Measurements from ENCODE around the gene C10orf105. TPM values are rescaled to one million over a fixed set of nuclear protein-coding genes. Genes with fewer than 3 reads are reported as not detected.

Gene C10orf105, protein sequence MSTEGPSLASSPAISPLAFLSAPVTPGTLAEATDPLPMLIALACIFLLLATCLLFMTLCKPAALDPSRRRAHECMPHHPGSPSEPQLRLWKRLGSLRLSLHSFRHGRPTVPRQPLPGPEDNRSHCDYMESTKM
- not detected in 2 replicates for total RNA-seq (2014; rRNA removed)
- not detected for polyA plus RNA-seq (2012)

GRCh38 chr10:71719464-71720201, at the start of gene C10orf105:
C10orf105 (minus strand) TSS chr10:71719778; CDS start chr10:71716337, 3,441 bp downstream.
- no peak for DNase-seq (ENCODE audit: low read depth)

- DNase-seq (ENCODE audit: low read depth) = peak; percentile 65
Observed at GRCh38 chr10:71767420-71768035, 48.0 kb upstream of the C10orf105 start.

- peak; percentile 98 for DNase-seq (ENCODE audit: low read depth)
Observed at GRCh38 chr10:71766717-71767419, 47.3 kb upstream of the C10orf105 start.

GRCh38 chr10:71765906-71766716, 46.5 kb upstream of the C10orf105 start:
- DNase-seq (ENCODE audit: low read depth) = no peak

GRCh38 chr10:71765176-71765904, 45.8 kb upstream of the C10orf105 start:
- DNase-seq (ENCODE audit: low read depth) = no peak

DNA sequence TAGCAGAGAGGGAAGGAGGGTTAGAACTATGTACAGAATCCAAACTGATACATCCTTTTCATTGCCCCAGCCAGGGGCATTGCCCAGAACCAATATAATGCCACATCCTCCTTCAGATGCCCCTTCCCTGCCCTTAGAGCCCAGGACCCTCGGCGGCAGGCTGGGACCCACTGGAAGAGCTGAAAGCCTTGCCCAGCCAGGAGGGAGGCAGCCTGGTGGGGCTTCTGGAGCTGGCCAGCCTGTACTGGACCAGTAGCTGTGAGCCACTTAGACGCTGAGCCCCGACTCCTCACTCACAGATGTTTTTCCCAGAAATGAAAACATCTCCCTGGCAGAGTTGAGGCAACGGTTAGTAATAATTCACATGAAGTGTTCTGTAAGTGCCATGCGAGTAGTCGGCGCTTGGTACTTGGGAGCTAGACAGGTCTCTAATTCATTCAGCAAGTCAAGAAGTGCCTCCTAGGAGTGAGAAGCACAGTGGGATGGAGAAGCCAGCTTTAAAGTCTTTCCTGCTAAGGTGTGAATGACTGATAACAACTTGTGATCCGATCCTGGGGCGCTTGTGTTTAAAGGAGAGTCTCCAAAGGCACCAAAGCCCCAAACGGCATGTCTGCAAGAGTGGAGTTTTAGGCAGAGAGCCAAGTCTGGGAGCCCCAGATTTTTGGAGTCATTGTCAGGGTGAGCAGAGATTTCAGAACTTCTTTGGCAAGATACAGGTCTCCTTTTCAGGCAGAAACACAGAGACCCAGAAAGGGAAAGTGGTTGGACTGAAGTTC, 44.0 kb upstream of the C10orf105 start:
- DNase-seq (ENCODE audit: low read depth) = no peak

GRCh38 chr10:71762324-71762723, 42.7 kb upstream of the C10orf105 start:
- DNase-seq (ENCODE audit: low read depth) = no peak

GRCh38 chr10:71761541-71762113, 42.0 kb upstream of the C10orf105 start:
- no peak for DNase-seq (ENCODE audit: low read depth)

DNA sequence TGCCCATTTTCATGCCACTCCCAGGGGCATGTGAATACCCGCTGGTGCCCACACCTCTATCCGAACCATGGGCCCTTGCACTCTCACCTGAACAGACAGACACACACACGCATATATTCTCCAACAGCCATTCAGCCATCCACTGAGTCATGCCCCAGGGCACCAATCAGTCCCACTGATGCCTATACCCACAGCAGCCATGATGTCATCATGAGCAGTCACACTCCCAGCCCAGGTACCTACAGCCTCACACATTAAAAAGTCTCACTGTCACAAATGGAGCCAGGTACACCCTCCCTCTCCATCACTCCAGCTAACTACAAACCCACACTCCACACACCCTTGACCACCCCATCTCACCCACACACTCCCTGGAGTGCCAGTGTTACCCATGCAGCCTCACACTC, 41.5 kb upstream of the C10orf105 start:
- no peak for DNase-seq (ENCODE audit: low read depth)

DNA sequence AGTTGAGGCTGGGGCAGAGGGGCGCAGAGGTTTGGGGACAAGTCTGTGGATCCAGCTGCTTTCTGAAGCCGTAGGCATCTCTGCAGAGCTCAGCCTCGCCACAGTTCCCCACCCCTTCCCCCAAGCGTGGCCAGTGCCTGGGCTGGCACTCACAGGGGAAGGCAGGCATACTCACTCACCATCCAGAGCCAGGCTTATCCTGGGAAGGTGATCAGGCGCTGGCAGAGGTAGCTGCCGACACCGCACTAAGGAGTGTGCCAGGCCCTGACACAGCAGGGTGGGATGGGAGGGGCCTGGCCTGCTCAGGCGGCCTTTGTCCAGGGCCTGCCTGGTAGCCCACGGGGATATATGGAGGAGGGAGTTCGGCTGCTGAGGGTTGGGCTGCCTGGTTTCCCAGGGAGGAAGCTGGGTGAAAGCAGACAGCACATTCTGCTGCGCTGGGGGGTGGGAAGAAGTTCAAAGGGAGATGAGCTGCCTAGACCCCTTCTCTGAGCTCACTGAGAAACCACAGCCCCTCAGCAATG, 37.9 kb upstream of the C10orf105 start:
- DNase-seq (ENCODE audit: low read depth) = no peak

DNA sequence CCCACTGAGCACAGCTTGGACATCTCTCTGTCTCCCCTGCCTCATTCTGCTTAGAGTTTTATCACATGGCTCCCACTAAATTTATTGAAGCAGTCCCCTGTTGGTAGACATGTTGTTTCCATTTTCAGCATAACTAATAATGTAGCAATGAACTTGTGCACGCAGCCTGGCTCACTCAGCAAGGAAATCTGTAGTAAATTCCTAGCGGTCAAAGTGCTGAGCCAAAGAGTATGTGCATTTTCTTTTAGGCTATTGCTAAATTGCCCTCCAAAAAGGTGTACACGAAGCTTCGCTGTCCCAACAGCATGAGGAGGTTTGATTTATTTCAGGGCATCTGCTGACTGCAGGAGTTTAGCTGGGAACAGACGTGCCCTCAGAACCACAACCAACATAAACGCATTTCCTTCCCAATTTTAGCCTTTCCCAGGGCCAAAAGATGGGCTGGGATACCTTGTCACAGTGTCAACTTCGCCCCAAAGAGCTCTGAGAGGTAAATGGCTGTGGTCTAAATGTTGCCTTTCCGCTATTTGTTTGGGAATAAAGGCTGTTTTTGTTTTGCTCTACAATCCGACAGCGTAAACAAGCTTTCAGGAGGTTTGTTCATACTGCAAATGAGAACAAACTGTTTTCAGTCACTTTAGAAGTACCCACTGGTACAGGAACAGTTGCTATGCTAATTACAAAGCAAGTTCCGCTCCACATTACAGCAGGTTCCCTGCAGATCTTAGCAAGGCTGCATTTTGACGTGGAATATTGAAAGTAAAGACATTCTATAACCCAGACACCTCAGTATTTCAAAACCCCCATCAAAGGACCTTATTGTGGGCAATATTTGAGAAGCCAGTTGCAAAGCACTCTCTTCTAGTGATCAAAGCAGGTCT, 37.0 kb upstream of the C10orf105 start:
- no peak for DNase-seq (ENCODE audit: low read depth)

GRCh38 chr10:71755179-71755879, 35.8 kb upstream of the C10orf105 start:
- no peak for DNase-seq (ENCODE audit: low read depth)

DNA sequence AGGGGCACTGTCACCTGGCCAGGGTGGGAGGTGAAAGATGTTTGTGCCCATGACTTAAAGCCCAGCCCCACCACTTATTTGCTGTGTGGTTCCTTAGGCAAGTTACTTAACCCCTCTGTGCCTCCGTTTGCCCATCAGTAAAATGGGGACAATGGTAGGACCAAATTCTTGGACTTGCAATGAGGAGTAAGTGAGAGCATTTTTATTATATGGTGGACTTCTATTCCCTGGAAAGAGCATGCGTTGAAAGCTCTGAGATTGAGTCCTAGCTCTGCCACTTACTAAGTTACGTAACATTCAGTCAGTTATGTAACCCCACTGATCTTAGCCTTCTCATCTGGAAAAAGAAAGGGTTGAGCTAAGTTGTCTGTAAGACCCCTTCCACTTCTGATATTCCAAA, 35.0 kb upstream of the C10orf105 start:
- no peak for DNase-seq (ENCODE audit: low read depth)

DNA sequence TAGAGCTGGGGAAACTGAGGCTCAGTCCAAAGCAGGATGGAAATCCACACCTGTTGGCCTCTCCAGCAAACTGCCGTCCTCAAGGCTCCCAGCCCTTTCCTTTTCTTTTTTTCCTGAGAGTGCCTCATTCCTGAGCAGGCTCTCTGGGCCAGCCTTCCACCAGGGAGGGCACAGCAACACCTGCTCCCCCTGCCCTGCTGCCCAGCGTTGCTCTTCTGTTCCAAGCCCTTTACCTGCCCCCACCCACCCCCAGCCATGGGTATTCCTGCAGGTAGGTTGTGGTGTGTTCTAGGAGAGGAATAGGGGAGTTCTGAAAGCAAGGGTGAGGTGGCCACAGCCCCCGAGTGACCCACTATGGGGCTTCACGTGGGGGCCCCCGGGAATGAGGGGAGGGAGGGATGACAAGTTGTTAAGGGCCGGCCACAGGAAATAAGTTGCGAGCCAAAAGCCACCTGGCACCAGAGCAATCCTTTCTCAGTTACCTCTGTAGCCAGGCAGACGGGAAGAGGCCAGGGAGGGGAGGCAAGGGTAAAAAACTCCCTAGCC, 34.5 kb upstream of the C10orf105 start:
- DNase-seq (ENCODE audit: low read depth) = no peak

- DNase-seq (ENCODE audit: low read depth) = no peak
Observed at GRCh38 chr10:71753091-71753959, 33.7 kb upstream of the C10orf105 start.

- DNase-seq (ENCODE audit: low read depth) = no peak
Observed at GRCh38 chr10:71752391-71753090, 33.0 kb upstream of the C10orf105 start.

All from LHCN-M2 (cell line).